T-cell (primary cell): Measurements from ENCODE around the gene ZNF385C. TPM values are rescaled to one million over a fixed set of nuclear protein-coding genes. Genes with fewer than 3 reads are reported as not detected.
A peak's percentile ranks its signal among the peaks of the same experiment; 100 is the strongest.

Experiments used
- ATAC-seq, 4 experiments: fragments of 200-7000 bp in 3 of 4; fragments of 150-1000 bp in 1 of 4; cut with Tn5 transposase; replicated peaks in 1 of 4; 1 replicate in 3 of 4; 2 replicates in 1 of 4; pipeline ENCODE4 v1.10.0; 2021; ENCODE audit warnings: moderate library complexity in 3 of 4, mild to moderate bottlenecking in 2 of 4, moderate number of reproducible peaks in 1 of 4
- CTCF ChIA-PET, 2 donors: fragments of 300-600 bp; sonication (Branson Sonifier 250); formaldehyde crosslinking; loops; one replicate each; lab custom pipeline; 2022; ENCODE audit warnings: antibody characterized with exemption in 2 of 2; lab: Charles Lee
- POLR2A ChIA-PET, 2 donors: fragments of 300-600 bp; sonication (Branson Sonifier 250); formaldehyde crosslinking; loops; one replicate each; lab custom pipeline; 2022; ENCODE audit warnings: antibody characterized with exemption in 2 of 2; lab: Charles Lee
- DNase-seq, 35 experiments: peaks; one replicate each; pipeline versions ENCODE4 v3.0.0 to v3.0.0-alpha.2; 2013 to 2023
- H3K27ac ChIP-seq: one replicate; pipeline ENCODE4 v1.5.1; 2013; ENCODE audit warnings: low read length
- H3K27me3 ChIP-seq, 2 experiments: replicated peaks in 1 of 2; 1 replicate in 1 of 2; 2 replicates in 1 of 2; pipeline versions ENCODE4 v1.6.1 to v1.7.0; 2013; ENCODE audit warnings: low read length in 1 of 2, mixed read lengths in 1 of 2; ENCODE audit not compliant: control insufficient read depth in 2 of 2, insufficient read depth in 2 of 2; ENCODE audit errors: extremely low read depth in 1 of 2
- H3K36me3 ChIP-seq, 2 donors: 1 replicate in 1 of 2; 2 replicates in 1 of 2; pipeline versions ENCODE4 v1.6.1 to v1.7.0; 2013; ENCODE audit warnings: low read length in 1 of 2; ENCODE audit not compliant: control insufficient read depth in 2 of 2, insufficient read depth in 1 of 2; ENCODE audit errors: extremely low read depth in 1 of 2
- H3K4me1 ChIP-seq, 2 experiments: 1 replicate in 1 of 2; 2 replicates in 1 of 2; pipeline versions ENCODE4 v1.6.1 to v1.7.0; 2013; ENCODE audit warnings: low read length in 2 of 2, mixed read lengths in 1 of 2; ENCODE audit not compliant: insufficient read depth in 2 of 2, control insufficient read depth in 1 of 2; ENCODE audit errors: extremely low read depth in 1 of 2
- H3K4me3 ChIP-seq, 2 donors: 1 replicate in 1 of 2; 2 replicates in 1 of 2; pipeline versions ENCODE4 v1.5.1 to v1.7.0; 2013; ENCODE audit warnings: mild to moderate bottlenecking in 2 of 2, low read length in 1 of 2, moderate library complexity in 1 of 2; ENCODE audit not compliant: control insufficient read depth in 1 of 2; ENCODE audit errors: extremely low read depth in 1 of 2
- H3K9me3 ChIP-seq: 2 replicates; pipeline ENCODE4 v1.7.0; 2013
- H3K27ac Mint-ChIP-seq, 2 donors: one replicate each; pipeline ENCODE4 v1.8.0; 2020 to 2021; ENCODE audit warnings: mild to moderate bottlenecking in 2 of 2, mixed read lengths in 2 of 2
- H3K27me3 Mint-ChIP-seq, 2 donors: one replicate each; pipeline ENCODE4 v1.8.0; 2021 to 2022; ENCODE audit warnings: mixed read lengths in 2 of 2
- H3K36me3 Mint-ChIP-seq: one replicate; pipeline ENCODE4 v1.8.0; 2021; ENCODE audit warnings: mixed read lengths
- H3K4me1 Mint-ChIP-seq, 3 donors: one replicate each; pipeline ENCODE4 v1.8.0; 2020 to 2022; ENCODE audit warnings: mixed read lengths in 3 of 3, mild to moderate bottlenecking in 1 of 3
- H3K4me3 Mint-ChIP-seq, 3 donors: one replicate each; pipeline ENCODE4 v1.8.0; 2020 to 2022; ENCODE audit warnings: mild to moderate bottlenecking in 3 of 3, mixed read lengths in 3 of 3, moderate library complexity in 3 of 3
- H3K9me3 Mint-ChIP-seq, 3 donors: one replicate each; pipeline ENCODE4 v1.8.0; 2020 to 2022; ENCODE audit warnings: mixed read lengths in 3 of 3
- WGBS: methylation state at CpG from one replicate; pipeline ENCODE4 v1.1.5; 2013; ENCODE audit warnings: missing lambda C conversion rate; ENCODE audit not compliant: insufficient coverage; 5-methylcytosine and 5-hydroxymethylcytosine counted together
- total RNA-seq, 35 experiments: library from RNA in 6 of 35; stranded (reverse) in 6 of 35; fragments of 120-200 nt in 1 of 35; gene quantifications; one replicate each; pipeline versions ENCODE4 v1.2.1 to v1.2.4 and lab custom pipeline; 2013 to 2026

Gene ZNF385C
- total RNA-seq, 5 donors from 2014 or later (not counting 1 experiment from before 2014, with no cell fraction given) = 0.16 to 1.0 (median 0.46) TPM

- H3K27me3 ChIP-seq = no peaks in the 10 kb centered on the region
- Mint-ChIP-seq H3K27me3 (no peaks in the 10 kb centered on the region), H3K9me3 (no peaks in the 10 kb centered on the region), H3K4me3 (no peak overlapping the region), H3K36me3 (peaks cover 49% of the 10 kb centered on the region), H3K27ac (peak overlapping the region in 1 of 2 donors; percentile 17), H3K4me1 (peaks cover 15 to 18% (median 16%) of the 10 kb centered on the region in 3 donors)
- WGBS = 90% methylated on average over 4 of the region's 6 CpGs
- H3K27ac ChIP-seq = no peak overlapping the region
- peaks cover 18 to 67% of the 10 kb centered on the region in 2 donors for H3K36me3 ChIP-seq
- ChIA-PET POLR2A (no interaction called here), CTCF (interaction anchor here in 1 of 2 donors (0.9 kb wide), 1 partner anchor 11 kb away, joined by 3 read pairs; no protein-coding TSS in a partner anchor)
- no peak overlapping the region for H3K4me3 ChIP-seq
- ATAC-seq = no peak
- no peaks in the 10 kb centered on the region for H3K9me3 ChIP-seq
- no peak for DNase-seq
- H3K4me1 ChIP-seq = peaks cover 1 to 5% of the 10 kb centered on the region in 2 experiments
Observed at GRCh38 chr17:42127414-42127813, 29.1 kb upstream of the ZNF385C start.

- Histone ChIP-seq H3K36me3 (peaks cover 18 to 67% of the 10 kb centered on the region in 2 donors), H3K4me1 (peaks cover 0 to 2% of the 10 kb centered on the region in 2 experiments), H3K4me3 (no peak overlapping the region), H3K27ac (no peak overlapping the region), H3K27me3 (no peaks in the 10 kb centered on the region), H3K9me3 (no peaks in the 10 kb centered on the region)
- Mint-ChIP-seq H3K36me3 (peaks cover 49% of the 10 kb centered on the region), H3K9me3 (no peaks in the 10 kb centered on the region), H3K4me1 (peaks cover 10 to 13% (median 11%) of the 10 kb centered on the region in 3 donors), H3K27me3 (no peaks in the 10 kb centered on the region), H3K27ac (no peak overlapping the region), H3K4me3 (no peak overlapping the region)
- DNase-seq = no peak
- no peak for ATAC-seq
- ChIA-PET POLR2A (no interaction called here), CTCF (interaction anchor here in 1 of 2 donors (0.9 kb wide), 1 partner anchor 11 kb away, joined by 3 read pairs; no protein-coding TSS in a partner anchor)
- WGBS = 75% methylated on average over 3 of the region's 3 CpGs
Observed at GRCh38 chr17:42126836-42127235, 28.6 kb upstream of the ZNF385C start.

GRCh38 chr17:42125565-42125964, 27.3 kb upstream of the ZNF385C start:
- DNase-seq = no peak
- no peak overlapping the region for H3K27ac Mint-ChIP-seq
- CTCF ChIA-PET = no interaction called here
- no peaks in the 10 kb centered on the region for H3K9me3 ChIP-seq
- POLR2A ChIA-PET = no interaction called here
- peaks cover 43% of the 10 kb centered on the region for H3K36me3 Mint-ChIP-seq
- no peak overlapping the region for H3K4me3 ChIP-seq
- peaks cover 6 to 9% (median 6%) of the 10 kb centered on the region in 3 donors for H3K4me1 Mint-ChIP-seq
- H3K4me1 ChIP-seq = peaks cover 3 to 11% of the 10 kb centered on the region in 2 experiments
- H3K27me3 Mint-ChIP-seq = no peaks in the 10 kb centered on the region
- H3K4me3 Mint-ChIP-seq = no peak overlapping the region
- H3K27me3 ChIP-seq = no peaks in the 10 kb centered on the region
- 89% methylated on average over 3 of the region's 12 CpGs for WGBS
- H3K36me3 ChIP-seq = peaks cover 17 to 59% of the 10 kb centered on the region in 2 donors
- ATAC-seq = no peak
- H3K9me3 Mint-ChIP-seq = no peaks in the 10 kb centered on the region
- no peak overlapping the region for H3K27ac ChIP-seq

- no peak for ATAC-seq
- no peaks in the 10 kb centered on the region for H3K27me3 Mint-ChIP-seq
- 100% methylated on average over 1 of the region's 3 CpGs for WGBS
- no peak overlapping the region for H3K27ac Mint-ChIP-seq
- no peak for DNase-seq
- Histone ChIP-seq H3K4me1 (peaks cover 5 to 18% of the 10 kb centered on the region in 2 experiments), H3K27ac (no peak overlapping the region), H3K4me3 (no peak overlapping the region), H3K27me3 (no peaks in the 10 kb centered on the region), H3K36me3 (peaks cover 7 to 50% of the 10 kb centered on the region in 2 donors), H3K9me3 (no peaks in the 10 kb centered on the region)
- H3K4me1 Mint-ChIP-seq = peaks cover 11 to 14% (median 14%) of the 10 kb centered on the region in 3 donors
- no peak overlapping the region for H3K4me3 Mint-ChIP-seq
- ChIA-PET POLR2A (no interaction called here), CTCF (interaction anchor here (0.6 to 0.7 kb wide), 3 partner anchors 91 to 1157 kb away, joined by 3 to 7 read pairs (median 4); no protein-coding TSS in a partner anchor)
- peaks cover 32% of the 10 kb centered on the region for H3K36me3 Mint-ChIP-seq
- no peaks in the 10 kb centered on the region for H3K9me3 Mint-ChIP-seq
Observed at GRCh38 chr17:42124256-42124655, 26.0 kb upstream of the ZNF385C start.

GRCh38 chr17:42122371-42123303, 24.4 kb upstream of the ZNF385C start, which contains the start of gene HSPB9:
Gene HSPB9 (plus strand): TSS chr17:42122804. CDS start chr17:42122851, 47 bp downstream.
- 97% methylated on average over 61 of the region's 61 CpGs for WGBS
- Mint-ChIP-seq H3K9me3 (no peaks in the 10 kb centered on the region), H3K27ac (peak within 1 kb of the TSS in 1 of 2 donors; percentile 72), H3K4me1 (peaks cover 19 to 21% (median 21%) of the 10 kb centered on the region in 3 donors), H3K4me3 (peak within 1 kb of the TSS; percentile 66 to 74 (median 71)), H3K27me3 (no peaks in the 10 kb centered on the region), H3K36me3 (peaks cover 30% of the 10 kb centered on the region)
- no peak for ATAC-seq
- Histone ChIP-seq H3K4me1 (peaks cover 5 to 18% of the 10 kb centered on the region in 2 experiments), H3K27me3 (no peaks in the 10 kb centered on the region), H3K27ac (no peak within 1 kb of the TSS), H3K4me3 (no peak within 1 kb of the TSS), H3K36me3 (peaks cover 13 to 38% of the 10 kb centered on the region in 2 donors), H3K9me3 (no peaks in the 10 kb centered on the region)
- no peak for DNase-seq
- ChIA-PET CTCF (interaction anchor here in 1 of 2 donors (0.5 kb wide), 1 partner anchor 281 kb away, joined by 4 read pairs; no protein-coding TSS in a partner anchor), POLR2A (interaction anchor here in 1 of 2 donors (0.6 kb wide), 1 partner anchor 119 kb away, joined by 3 read pairs; no protein-coding TSS in a partner anchor)
